Heart left ventricle (tissue), 16 donors: ENCODE results near the gene KLHL41. TPM values are rescaled to one million over a fixed set of nuclear protein-coding genes. Genes with fewer than 3 reads are reported as not detected.

Experiments
- ATAC-seq, 4 donors: fragments of 200-7000 bp; cut with Tn5 transposase; one replicate each; pipeline ENCODE4 v1.9.1; 2020 to 2022; ENCODE audit warnings: moderate library complexity in 4 of 4, mild to moderate bottlenecking in 3 of 4, moderate number of reproducible peaks in 1 of 4
- DNase-seq, 5 donors: peaks; one replicate each; pipeline ENCODE4 v3.0.0-alpha.2; 2020
- H3K27ac ChIP-seq, 12 donors: fragments of 200-600 bp; sonication (generic) in 4 of 12; one replicate each; pipeline versions ENCODE4 v1.5.0 to v1.8.0; 2016 to 2022; ENCODE audit warnings: mild to moderate bottlenecking in 2 of 12
- H3K27me3 ChIP-seq, 9 donors: fragments of 200-600 bp; sonication (generic) in 2 of 9; one replicate each; pipeline versions ENCODE4 v1.5.1 to v1.8.0; 2016 to 2022; ENCODE audit warnings: mild to moderate bottlenecking in 3 of 9
- H3K36me3 ChIP-seq, 9 donors: fragments of 200-600 bp; sonication (generic) in 2 of 9; one replicate each; pipeline versions ENCODE4 v1.5.0 to v1.8.0; 2018 to 2022; ENCODE audit warnings: mild to moderate bottlenecking in 2 of 9
- H3K4me1 ChIP-seq, 12 donors: fragments of 200-600 bp; sonication (generic) in 4 of 12; one replicate each; pipeline versions ENCODE4 v1.5.0 to v1.8.0; 2016 to 2022; ENCODE audit warnings: mild to moderate bottlenecking in 3 of 12
- H3K4me3 ChIP-seq, 12 donors: fragments of 200-600 bp; sonication (generic) in 4 of 12; one replicate each; pipeline versions ENCODE4 v1.5.0 to v1.8.0; 2017 to 2022; ENCODE audit warnings: mild to moderate bottlenecking in 9 of 12, moderate library complexity in 4 of 12
- H3K9me3 ChIP-seq, 12 donors: fragments of 200-600 bp; sonication (generic) in 4 of 12; one replicate each; pipeline versions ENCODE4 v1.5.0 to v1.8.0; 2016 to 2022; ENCODE audit warnings: mild to moderate bottlenecking in 1 of 12
- CTCF ChIP-seq, 12 donors: fragments of 200-600 bp; sonication (generic) in 4 of 12; IDR thresholded peaks; one replicate each; pipeline versions ENCODE4 v1.5.0 to v1.8.0; 2018 to 2022; ENCODE audit warnings: antibody characterized with exemption in 12 of 12, mild to moderate bottlenecking in 5 of 12
- POLR2A ChIP-seq, 2 donors: fragments of 450-650 bp; IDR thresholded peaks; one replicate each; pipeline ENCODE4 v1.6.1; 2017; ENCODE audit warnings: antibody characterized with exemption in 2 of 2, mild to moderate bottlenecking in 2 of 2, moderate library complexity in 2 of 2
- WGBS, 4 donors: extraction: QIAGEN DNeasy Blood & Tissue Kit in 2 of 4; methylation state at CpG; one replicate each; pipeline versions ENCODE4 v1.1.5 to v1.1.7; 2013 to 2018; 5-methylcytosine and 5-hydroxymethylcytosine counted together
- intact Hi-C, 10 donors: fragments of 100-400 bp; cut with DNase I; formaldehyde crosslinking; loops; one replicate each; pipeline versions ENCODE4 v1.11.1 to v1.14.2; 2022
- long read RNA-seq, 3 donors: library from polyadenylated mRNA; unstranded; transcript quantifications; one replicate each; pipeline ENCODE4 v2.0.0, GENCODE V29; 2020 to 2021
- polyA plus RNA-seq, 2 donors: library from polyadenylated mRNA; stranded (reverse); fragments of 200-250 nt; gene quantifications; one replicate each; pipeline ENCODE4 v1.2.3, GENCODE V29; 2013
- total RNA-seq, 9 donors: library from RNA; depleted of rRNA in 2 of 9; stranded (reverse); fragments of >200 nt in 2 of 9; fragmentation: NEBNext Ultra II Directional in 3 of 9; extraction: Animal tissue kit (Norgen Biotek cat#: 25700) in 3 of 9; gene quantifications; one replicate each; pipeline versions ENCODE4 v1.1.0 to v1.2.4, GENCODE V29; 2016 to 2023
- donor health status: ischemic (EF 13 %, LVEDD 7.1; RV severe dilation, severe dysfunction).
- donor health status: healthy with polysubstance abuse.
- donor health status: DM: no; HTN: yes; CAD: no.
- donor health status: DM: no; HTN: no; CAD: no.
- donor health status: ischemic (EF 25% LVEDD 6.9; RV normal size, moderate dysfunction).
- donor health status: ischemic (EF 25% LVEDD 5.7; RV mildly dilated, moderate dysfunction).
- donor health status: healthy.
- donor health status: DM: yes; HTN: yes; CAD: no.
- donor health status: ischemic (EF 35%, LVEDD 5.7; RV mildly dilated, moderate dysfunction).
- donor health status: nonischemic (EF 11% LVEDD 7.7; RV severe dilation, severe dysfunction).
- donor health status: DM: yes; HTN: yes; CAD: no.
- donor health status: PGD.
- donor health status: ischemic (EF 29% LVEDD 5.4; RV normal size, mild dysfunction).
- donor health status: nonischemic (EF 23%, LVEDD 6.1; RV moderate dilation, normal function).

Gene KLHL41
- total RNA-seq: 100 to 1,000 TPM in 6 of 9 donors, 10 to 100 TPM in 3; 77.8 to 263 (median 112) TPM
- polyA plus RNA-seq: 10 to 100 TPM; 48.4 to 52.9 TPM
- long read RNA-seq, donor 1, transcript KLHL41-201 (6 exons, 2,464 nt): major isoform, 46 of 49 reads
- long read RNA-seq, donor 1, partial matches to known transcripts: 3 of 49 reads
- long read RNA-seq, donor 1, other reads (novel, unspliced or antisense): 0 of 49 reads
- long read RNA-seq, donor 2, transcript KLHL41-201 (6 exons, 2,464 nt): major isoform, 315 of 331 reads
- long read RNA-seq, donor 2, partial matches to known transcripts: 8 of 331 reads
- long read RNA-seq, donor 2, other reads (novel, unspliced or antisense): 8 of 331 reads
- long read RNA-seq, donor 3, transcript KLHL41-201 (6 exons, 2,464 nt): major isoform, 66 of 73 reads
- long read RNA-seq, donor 3, partial matches to known transcripts: 5 of 73 reads
- long read RNA-seq, donor 3, other reads (novel, unspliced or antisense): 2 of 73 reads

GRCh38 chr2:169509298-169509885 is at the start of gene KLHL41:
Gene KLHL41 (plus strand): TSS chr2:169509702. CDS start chr2:169509779, 77 bp downstream.
- WGBS, 4 donors: 45 to 51% (median 47%) methylated on average over 4 of the region's 4 CpGs
- H3K27me3 ChIP-seq: no peaks in the 10 kb centered on the region
- no peaks in the 10 kb centered on the region for H3K9me3 ChIP-seq
- peaks cover 0 to 22% (median 7%) of the 10 kb centered on the region in 12 donors for H3K4me1 ChIP-seq
- ATAC-seq (peak; percentile 68 to 77 (median 74)), DNase-seq (no peak)
- TF ChIP-seq POLR2A (IDR thresholded peaks at IDR 0.05) (peak in 1 of 2 donors; percentile 24), CTCF (IDR thresholded peaks at IDR 0.05) (no peak)
- H3K27ac ChIP-seq: peak within 1 kb of the TSS; percentile 26 to 83 (median 64)
- peak within 1 kb of the TSS; percentile 11 to 54 (median 46) for H3K4me3 ChIP-seq
- peaks cover 0 to 8% (median 3%) of the 10 kb centered on the region in 9 donors for H3K36me3 ChIP-seq
- intact Hi-C loops: no loop called here

- H3K4me1 ChIP-seq: peaks cover 0 to 6% (median 0%) of the 10 kb centered on the region in 12 donors
- H3K27ac ChIP-seq: no peak overlapping the region
- no peak overlapping the region for H3K4me3 ChIP-seq
- DNase-seq: no peak
- intact Hi-C loops: loop anchor here in 1 of 10 donors (10.0 kb wide), 1 partner anchor 1486 kb away; no protein-coding TSS in a partner anchor
- H3K9me3 ChIP-seq: no peaks in the 10 kb centered on the region
- ATAC-seq: no peak
- no peaks in the 10 kb centered on the region for H3K27me3 ChIP-seq
- no peak for TF ChIP-seq POLR2A (IDR thresholded peaks at IDR 0.05)
- no peak for TF ChIP-seq CTCF (IDR thresholded peaks at IDR 0.05)
- no peaks in the 10 kb centered on the region for H3K36me3 ChIP-seq
- 58 to 80% (median 73%) methylated on average over 1 of the region's 1 CpG for WGBS, 4 donors
These were observed 48.4 kb upstream of the KLHL41 start for GRCh38 chr2:169461143-169461542.

GRCh38 chr2:169462896-169463695 is 46.4 kb upstream of the KLHL41 start:
- intact Hi-C loops: loop anchor here in 1 of 10 donors (10.0 kb wide), 1 partner anchor 1488 kb away; no protein-coding TSS in a partner anchor
- DNase-seq (no peak), ATAC-seq (peak in 2 of 4 donors; percentile 39 to 61)
- TF ChIP-seq CTCF (IDR thresholded peaks at IDR 0.05) (no peak), POLR2A (IDR thresholded peaks at IDR 0.05) (no peak)
- Histone ChIP-seq H3K4me1 (peaks cover 0 to 6% (median 0%) of the 10 kb centered on the region in 12 donors), H3K4me3 (no peak overlapping the region), H3K27me3 (no peaks in the 10 kb centered on the region), H3K36me3 (no peaks in the 10 kb centered on the region), H3K9me3 (no peaks in the 10 kb centered on the region), H3K27ac (no peak overlapping the region)
- WGBS, 4 donors: 45 to 54% (median 47%) methylated on average over 4 of the region's 4 CpGs
